Mesenchymal stem cell (in vitro differentiated cells and primary cell): ENCODE data around the gene ENDOU.
A peak's percentile ranks its signal among the peaks of the same experiment; 100 is the strongest.

ENCODE experiments used
- DNase-seq: peaks from one replicate; pipeline ENCODE4 v3.0.0-alpha.2; 2013
- H2AFZ ChIP-seq: one replicate; pipeline ENCODE4 v1.6.1; 2013; ENCODE audit warnings: low read depth, mild to moderate bottlenecking, control low read depth, inconsistent platforms, low read length, moderate library complexity
- H2AK5ac ChIP-seq: 2 replicates; pipeline ENCODE4 v1.6.1; 2013; ENCODE audit warnings: low read length, moderate library complexity, mild to moderate bottlenecking, inconsistent platforms; ENCODE audit not compliant: severe bottlenecking
- H2BK120ac ChIP-seq: one replicate; pipeline ENCODE4 v1.6.1; 2013; ENCODE audit warnings: low read depth, mild to moderate bottlenecking, inconsistent platforms, low read length, moderate library complexity
- H2BK12ac ChIP-seq, 2 experiments: one replicate each; pipeline ENCODE4 v1.6.1; 2013; ENCODE audit warnings: inconsistent platforms in 2 of 2, low read length in 2 of 2, mild to moderate bottlenecking in 2 of 2, moderate library complexity in 2 of 2, control low read depth in 1 of 2
- H2BK15ac ChIP-seq: one replicate; pipeline ENCODE4 v1.6.1; 2013; ENCODE audit warnings: mild to moderate bottlenecking, low read depth, inconsistent platforms; ENCODE audit not compliant: poor library complexity, severe bottlenecking
- H2BK5ac ChIP-seq: 2 replicates; pipeline ENCODE4 v1.6.1; 2013; ENCODE audit warnings: low read depth, mild to moderate bottlenecking, low read length, control low read depth, inconsistent platforms; ENCODE audit not compliant: poor library complexity, severe bottlenecking
- H3K14ac ChIP-seq, 2 experiments: one replicate each; pipeline ENCODE4 v1.6.1; 2013; ENCODE audit warnings: inconsistent platforms in 2 of 2, low read length in 2 of 2, control low read depth in 1 of 2, mild to moderate bottlenecking in 1 of 2, moderate library complexity in 1 of 2
- H3K18ac ChIP-seq, 2 experiments: one replicate each; pipeline ENCODE4 v1.6.1; 2013; ENCODE audit warnings: inconsistent platforms in 2 of 2, low read length in 2 of 2, control low read depth in 1 of 2, low read depth in 1 of 2, mild to moderate bottlenecking in 1 of 2
- H3K23ac ChIP-seq, 2 experiments: one replicate each; pipeline ENCODE4 v1.6.1; 2013; ENCODE audit warnings: inconsistent platforms in 2 of 2, low read length in 2 of 2, mild to moderate bottlenecking in 2 of 2, moderate library complexity in 2 of 2, control low read depth in 1 of 2
- H3K27ac ChIP-seq: 2 replicates; pipeline ENCODE4 v1.5.1; 2013; ENCODE audit warnings: mild to moderate bottlenecking, moderate library complexity, low read length, control low read depth, inconsistent platforms; ENCODE audit not compliant: poor library complexity, severe bottlenecking
- H3K27me3 ChIP-seq, 2 experiments: 2 replicates each; pipeline versions ENCODE4 v1.6.1 to v1.7.0; 2013; ENCODE audit warnings: low read length in 2 of 2, mild to moderate bottlenecking in 2 of 2, moderate library complexity in 2 of 2, control low read depth in 1 of 2, inconsistent platforms in 1 of 2; ENCODE audit not compliant: control insufficient read depth in 1 of 2, insufficient read depth in 1 of 2
- H3K36me3 ChIP-seq, 2 experiments: 2 replicates each; pipeline versions ENCODE4 v1.6.1 to v1.7.0; 2013; ENCODE audit warnings: low read length in 2 of 2, control low read depth in 1 of 2, inconsistent platforms in 1 of 2, low read depth in 1 of 2, mild to moderate bottlenecking in 1 of 2; ENCODE audit not compliant: insufficient read depth in 2 of 2, control insufficient read depth in 1 of 2
- H3K4ac ChIP-seq, 2 experiments: one replicate each; pipeline ENCODE4 v1.6.1; 2013; ENCODE audit warnings: inconsistent platforms in 2 of 2, low read length in 2 of 2, mild to moderate bottlenecking in 2 of 2, moderate library complexity in 2 of 2, control low read depth in 1 of 2, low read depth in 1 of 2
- H3K4me1 ChIP-seq: 2 replicates; pipeline ENCODE4 v1.6.1; 2013; ENCODE audit warnings: low read depth, low read length, control low read depth; ENCODE audit not compliant: control insufficient read depth, insufficient read depth
- H3K4me2 ChIP-seq: 2 replicates; pipeline ENCODE4 v1.6.1; 2013; ENCODE audit warnings: low read length, mild to moderate bottlenecking, inconsistent platforms; ENCODE audit not compliant: poor library complexity, severe bottlenecking
- H3K4me3 ChIP-seq, 2 experiments: 2 replicates each; pipeline versions ENCODE4 v1.5.1 to v1.7.0; 2013; ENCODE audit warnings: low read length in 2 of 2, mild to moderate bottlenecking in 2 of 2, control low read depth in 1 of 2, low read depth in 1 of 2; ENCODE audit not compliant: insufficient read depth in 1 of 2
- H3K79me1 ChIP-seq: replicated peaks from 2 replicates; pipeline ENCODE4 v1.6.1; 2013; ENCODE audit warnings: mild to moderate bottlenecking, control low read depth, low read length, inconsistent platforms; ENCODE audit not compliant: poor library complexity, severe bottlenecking
- H3K9ac ChIP-seq: 2 replicates; pipeline ENCODE4 v1.7.0; 2013; ENCODE audit warnings: mild to moderate bottlenecking, low read length, moderate library complexity
- H3K9me3 ChIP-seq: 2 replicates; pipeline ENCODE4 v1.7.0; 2013; ENCODE audit warnings: mild to moderate bottlenecking, low read length; ENCODE audit not compliant: control insufficient read depth
- H4K8ac ChIP-seq: one replicate; pipeline ENCODE4 v1.6.1; 2013; ENCODE audit warnings: inconsistent platforms, mild to moderate bottlenecking, low read length, moderate library complexity
- H4K91ac ChIP-seq: one replicate; pipeline ENCODE4 v1.6.1; 2013; ENCODE audit warnings: mild to moderate bottlenecking, low read length, inconsistent platforms
- WGBS: methylation state at CpG from one replicate; pipeline ENCODE4 v1.1.7; 2013; ENCODE audit warnings: mixed read lengths; 5-methylcytosine and 5-hydroxymethylcytosine counted together

The ENDOU gene

GRCh38 chr12:47705566-47706425, 19.5 kb downstream of the ENDOU start, which contains the start of gene RPAP3:
TSS of gene RPAP3 (minus strand) at chr12:47706030. CDS start at chr12:47702840, 3,190 bp downstream.
- Histone ChIP-seq H2BK5ac (peak within 1 kb of the TSS; percentile 79), H3K27me3 (no peaks in the 10 kb centered on the region), H3K79me1 (peaks cover 13% of the 10 kb centered on the region), H3K9me3 (no peaks in the 10 kb centered on the region), H4K91ac (peak within 1 kb of the TSS; percentile 93), H2AFZ (peak within 1 kb of the TSS; percentile 97), H3K4me2 (peak within 1 kb of the TSS; percentile 86), H3K23ac (no peak within 1 kb of the TSS), H4K8ac (peak within 1 kb of the TSS; percentile 98), H2BK15ac (no peak within 1 kb of the TSS), H2BK120ac (peak within 1 kb of the TSS; percentile 88), H2AK5ac (no peak within 1 kb of the TSS), H3K4me3 (peak within 1 kb of the TSS; percentile 79 to 97), H2BK12ac (peak within 1 kb of the TSS in 1 of 2 experiments; percentile 96), H3K14ac (peak within 1 kb of the TSS in 1 of 2 experiments; percentile 97), H3K4me1 (peaks cover 2% of the 10 kb centered on the region), H3K36me3 (peaks cover 0 to 6% of the 10 kb centered on the region in 2 experiments), H3K18ac (peak within 1 kb of the TSS; percentile 94 to 99), H3K4ac (peak within 1 kb of the TSS; percentile 75 to 98), H3K27ac (peak within 1 kb of the TSS; percentile 53), H3K9ac (peak within 1 kb of the TSS; percentile 92)
- DNase-seq, result peak; percentile 93
- under 1% methylated on average over 32 of the region's 66 CpGs for WGBS

GRCh38 chr12:47705229-47705565, 20.1 kb downstream of the ENDOU start:
- 2% methylated on average over 9 of the region's 9 CpGs for WGBS
- Histone ChIP-seq H3K27me3 (no peaks in the 10 kb centered on the region), H2AFZ (peak overlapping the region; percentile 97), H3K23ac (no peak overlapping the region), H4K8ac (no peak overlapping the region), H3K4me2 (peak overlapping the region; percentile 86), H2BK120ac (no peak overlapping the region), H3K4me3 (peak overlapping the region; percentile 79 to 97), H3K27ac (no peak overlapping the region), H3K9ac (peak overlapping the region; percentile 92), H3K79me1 (peaks cover 17% of the 10 kb centered on the region), H2BK12ac (no peak overlapping the region), H3K14ac (no peak overlapping the region), H2BK15ac (no peak overlapping the region), H4K91ac (no peak overlapping the region), H3K4me1 (peaks cover 2% of the 10 kb centered on the region), H2BK5ac (no peak overlapping the region), H3K9me3 (no peaks in the 10 kb centered on the region), H3K36me3 (peaks cover 2 to 12% of the 10 kb centered on the region in 2 experiments), H3K4ac (peak overlapping the region in 1 of 2 experiments; percentile 98), H2AK5ac (no peak overlapping the region), H3K18ac (peak overlapping the region in 1 of 2 experiments; percentile 99)
- DNase-seq, result no peak

GRCh38 chr12:47704719-47705118, 20.6 kb downstream of the ENDOU start:
- Histone ChIP-seq H3K4ac (no peak overlapping the region), H2BK12ac (no peak overlapping the region), H3K9ac (peak overlapping the region; percentile 92), H2BK5ac (no peak overlapping the region), H3K4me3 (peak overlapping the region in 1 of 2 experiments; percentile 79), H3K9me3 (no peaks in the 10 kb centered on the region), H3K79me1 (peaks cover 17% of the 10 kb centered on the region), H3K18ac (no peak overlapping the region), H4K8ac (no peak overlapping the region), H3K36me3 (peaks cover 2 to 17% of the 10 kb centered on the region in 2 experiments), H2AFZ (no peak overlapping the region), H3K14ac (no peak overlapping the region), H3K4me2 (no peak overlapping the region), H4K91ac (no peak overlapping the region), H3K27me3 (no peaks in the 10 kb centered on the region), H2BK120ac (no peak overlapping the region), H3K23ac (peak overlapping the region in 1 of 2 experiments; percentile 42), H3K4me1 (peaks cover 2% of the 10 kb centered on the region), H2BK15ac (no peak overlapping the region), H3K27ac (no peak overlapping the region), H2AK5ac (no peak overlapping the region)
- no peak for DNase-seq
- 92% methylated on average over 8 of the region's 9 CpGs for WGBS

GRCh38 chr12:47700263-47700662, 25.0 kb downstream of the ENDOU start:
- H2BK12ac ChIP-seq, result no peak overlapping the region
- peaks cover 2 to 50% of the 10 kb centered on the region in 2 experiments for H3K36me3 ChIP-seq
- H3K9me3 ChIP-seq, result no peaks in the 10 kb centered on the region
- no peak overlapping the region for H3K9ac ChIP-seq
- H3K23ac ChIP-seq, result no peak overlapping the region
- H2BK15ac ChIP-seq, result no peak overlapping the region
- no peak overlapping the region for H4K91ac ChIP-seq
- no peak for DNase-seq
- no peak overlapping the region for H4K8ac ChIP-seq
- 100% methylated on average over 1 of the region's 2 CpGs for WGBS
- no peak overlapping the region for H3K18ac ChIP-seq
- peaks cover 20% of the 10 kb centered on the region for H3K79me1 ChIP-seq
- no peak overlapping the region for H3K4me3 ChIP-seq
- no peak overlapping the region for H3K27ac ChIP-seq
- peaks cover 2% of the 10 kb centered on the region for H3K4me1 ChIP-seq
- H2BK120ac ChIP-seq, result no peak overlapping the region
- H3K4ac ChIP-seq, result no peak overlapping the region
- H2AFZ ChIP-seq, result no peak overlapping the region
- H2BK5ac ChIP-seq, result no peak overlapping the region
- H3K4me2 ChIP-seq, result no peak overlapping the region
- H3K27me3 ChIP-seq, result no peaks in the 10 kb centered on the region
- no peak overlapping the region for H2AK5ac ChIP-seq
- no peak overlapping the region for H3K14ac ChIP-seq
